HuH-7.5 (cell line): ENCODE data around the gene PIP5K1B.

Source experiments
- DNase-seq: peaks from one replicate; pipeline ENCODE4 v3.0.0; 2011; ENCODE audit warnings: low spot score

PIP5K1B gene

DNA sequence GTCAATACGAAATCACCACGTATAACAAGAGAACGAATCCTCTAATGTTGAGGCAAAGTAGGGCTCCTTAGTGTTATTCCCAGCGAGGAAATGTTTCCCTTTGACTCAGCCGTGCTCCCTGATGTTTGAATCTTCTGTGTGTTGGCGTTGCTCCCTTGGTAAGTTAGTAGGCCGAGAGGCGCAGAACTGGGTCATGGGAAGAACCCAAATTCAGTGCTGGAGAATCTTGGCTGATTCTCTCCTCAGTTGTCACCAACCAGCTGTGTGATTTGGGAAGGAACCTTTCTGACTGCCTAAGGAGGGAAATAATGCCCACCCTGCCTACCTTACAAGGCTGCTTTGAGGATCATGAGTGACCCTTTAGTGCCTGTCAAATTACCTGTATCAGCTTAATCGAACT is 286.4 kb downstream of the PIP5K1B start:
- no peak for DNase-seq

DNA sequence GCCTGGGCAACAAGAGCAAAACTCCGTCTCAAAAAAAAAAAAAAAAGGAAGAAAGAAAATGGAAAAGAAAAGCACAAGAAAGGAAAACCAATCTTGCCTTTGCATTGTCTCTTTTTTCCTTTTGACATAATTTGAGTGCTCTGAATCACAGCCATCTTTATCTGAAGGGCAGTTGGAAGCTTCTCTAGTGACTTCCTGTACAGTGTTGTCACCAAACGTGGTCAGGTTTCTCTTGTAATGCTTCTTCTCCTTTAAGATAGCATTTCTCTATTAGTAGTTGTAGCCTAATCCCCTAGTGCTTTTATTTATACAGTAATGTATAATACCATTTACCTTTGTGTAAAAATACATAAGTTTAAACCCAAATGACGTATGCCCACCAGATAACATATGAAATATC is 290.7 kb downstream of the PIP5K1B start:
- DNase-seq, result no peak

DNA sequence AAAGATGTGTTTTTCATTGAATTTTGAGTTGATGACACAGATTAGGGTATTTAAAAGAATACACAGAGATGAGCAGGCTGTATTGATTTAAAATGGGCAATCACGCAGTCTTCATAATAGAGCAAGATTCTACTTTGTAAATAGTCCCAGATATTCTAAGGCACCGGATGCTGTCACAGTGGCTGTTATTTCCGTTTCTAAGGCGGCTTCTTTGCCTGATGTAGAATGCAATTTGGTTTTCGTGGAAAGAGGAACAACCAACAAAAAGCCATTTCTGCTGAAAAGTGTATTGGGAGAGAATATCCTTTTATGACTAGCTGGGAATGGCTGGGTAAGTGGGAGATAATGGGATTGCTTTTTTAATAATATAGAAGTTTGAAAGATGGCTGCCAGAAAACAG is 291.4 kb downstream of the PIP5K1B start:
- no peak for DNase-seq

DNA sequence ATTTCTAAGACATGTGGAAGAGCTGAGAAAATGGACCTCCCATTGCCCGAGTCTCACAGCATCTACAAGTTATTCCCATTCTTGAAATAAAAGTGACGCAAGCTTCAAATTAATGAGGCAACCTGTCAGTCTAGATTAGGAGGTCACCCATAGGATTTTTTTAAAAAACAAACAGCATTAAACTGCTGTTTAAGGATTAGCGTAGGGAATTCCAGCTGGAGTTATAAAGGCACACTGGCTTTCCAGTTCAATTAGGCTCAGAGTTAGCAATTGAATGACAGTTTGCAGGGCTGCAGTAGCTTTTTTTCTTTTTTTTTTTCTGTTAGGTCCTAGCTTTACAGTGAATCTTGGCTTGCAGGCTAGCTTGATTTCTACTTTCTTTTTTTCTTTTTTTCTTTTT is 292.6 kb downstream of the PIP5K1B start:
- no peak for DNase-seq

DNA sequence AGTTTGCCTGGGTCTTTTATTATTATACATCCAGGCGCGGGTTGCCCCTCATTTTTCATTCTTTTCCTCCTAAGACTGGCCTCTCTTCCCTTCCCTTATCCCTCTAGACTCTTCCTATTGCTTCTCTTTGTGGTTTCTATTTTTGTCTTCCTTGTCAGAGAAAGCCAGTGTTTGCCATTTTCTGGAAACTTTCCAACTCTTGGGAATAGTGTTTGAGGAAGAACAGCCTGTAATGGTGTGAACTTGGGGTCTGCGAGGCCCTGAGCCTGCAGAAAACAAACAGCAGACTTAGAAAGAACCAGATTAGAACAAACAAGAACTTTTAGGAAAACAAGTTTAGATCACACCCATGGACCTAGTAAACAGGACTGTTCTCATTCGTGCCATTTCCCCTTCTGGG is 293.3 kb downstream of the PIP5K1B start:
- DNase-seq, result no peak

DNA sequence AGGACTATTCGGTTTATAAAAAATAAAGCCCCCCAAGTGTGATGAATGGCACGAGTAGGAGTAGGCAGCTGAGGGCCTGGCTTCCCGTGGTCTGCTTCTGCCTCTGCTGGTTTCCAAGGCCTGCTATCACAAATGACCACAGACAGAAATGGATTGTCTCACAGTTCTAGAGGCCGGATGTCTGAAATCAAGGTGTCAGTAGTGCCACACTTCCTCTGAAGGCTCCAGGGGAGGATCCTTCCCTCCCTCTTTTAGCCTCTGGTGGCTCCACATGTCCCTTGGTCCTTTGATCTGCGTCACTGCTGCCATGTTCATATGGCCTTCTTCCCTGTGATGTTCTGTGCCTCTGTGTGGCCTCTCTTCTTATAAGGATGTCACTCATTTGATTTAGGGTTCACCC is 293.8 kb downstream of the PIP5K1B start:
- no peak for DNase-seq

DNA sequence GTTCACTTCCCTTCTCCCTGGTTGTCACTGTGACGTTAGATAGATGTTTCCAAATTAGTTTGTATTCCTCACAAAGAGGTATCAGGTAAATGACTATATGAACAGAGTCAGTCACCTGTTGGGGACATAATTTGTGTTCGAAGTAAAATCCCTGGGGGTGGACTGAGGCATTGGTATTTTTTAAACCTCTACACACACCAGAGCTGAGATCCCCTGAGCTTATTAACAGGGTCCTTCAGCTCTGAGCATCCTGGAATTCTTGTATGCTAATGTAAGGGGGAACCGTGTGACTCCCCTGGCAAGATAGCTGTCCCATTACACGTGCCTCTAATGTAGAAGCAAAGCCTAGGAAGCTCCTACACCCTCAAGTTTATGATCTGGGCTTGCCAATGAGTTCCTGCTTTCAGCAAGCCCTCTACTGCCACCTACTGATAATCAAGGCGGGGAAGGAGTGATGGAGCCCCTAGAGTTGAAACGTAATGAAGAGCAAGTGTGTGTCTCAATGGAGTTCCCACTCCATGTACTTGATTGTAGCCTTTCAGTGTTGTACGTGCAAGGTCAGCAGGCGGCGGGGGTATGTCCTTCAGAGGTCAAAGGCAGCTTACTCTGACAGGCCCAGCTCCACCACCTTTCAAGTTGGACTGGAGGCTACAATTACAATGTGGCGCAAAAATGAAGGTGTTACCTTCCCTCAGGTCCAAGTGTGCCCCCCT is 294.5 kb downstream of the PIP5K1B start:
- DNase-seq, result peak; percentile 76

DNA sequence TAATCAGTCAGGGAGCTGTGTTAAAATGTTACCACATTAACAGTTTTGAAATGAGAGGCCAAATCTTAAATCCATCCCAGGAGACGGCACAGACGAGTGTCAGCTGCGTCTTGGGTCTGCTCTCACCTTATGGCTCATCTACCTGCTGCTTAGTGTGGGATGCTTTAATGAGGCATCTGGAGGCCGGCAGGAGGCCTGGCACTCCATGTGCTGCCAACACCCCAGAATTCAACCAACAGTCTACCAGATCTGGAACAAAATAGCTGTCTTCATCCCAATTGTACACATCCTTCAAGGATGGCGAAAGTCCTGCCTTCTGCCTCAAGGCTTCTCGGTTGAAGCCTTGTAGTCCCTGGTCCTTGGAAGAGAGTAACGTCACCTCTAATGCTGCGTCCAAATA is 296.9 kb downstream of the PIP5K1B start:
- DNase-seq, result no peak

DNA sequence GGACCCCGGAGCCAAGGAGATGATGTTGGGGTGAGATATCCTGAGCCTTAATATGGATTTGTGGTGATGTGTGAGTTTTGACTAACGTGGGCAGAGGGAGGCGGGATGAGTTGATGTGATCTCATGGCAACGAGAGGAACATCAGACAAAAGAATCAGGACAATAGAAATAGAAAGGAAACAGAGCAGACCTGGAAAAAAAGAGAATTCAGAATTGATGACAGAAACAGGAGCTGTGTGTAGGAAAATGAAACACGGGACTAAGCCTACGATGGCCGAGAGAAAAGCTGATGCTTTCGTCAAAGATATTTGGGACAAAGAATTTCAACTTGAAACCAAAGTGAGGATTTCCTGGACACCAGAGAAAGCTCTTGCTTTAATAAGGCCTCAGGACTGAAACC is 298.0 kb downstream of the PIP5K1B start:
- DNase-seq, result no peak

DNA sequence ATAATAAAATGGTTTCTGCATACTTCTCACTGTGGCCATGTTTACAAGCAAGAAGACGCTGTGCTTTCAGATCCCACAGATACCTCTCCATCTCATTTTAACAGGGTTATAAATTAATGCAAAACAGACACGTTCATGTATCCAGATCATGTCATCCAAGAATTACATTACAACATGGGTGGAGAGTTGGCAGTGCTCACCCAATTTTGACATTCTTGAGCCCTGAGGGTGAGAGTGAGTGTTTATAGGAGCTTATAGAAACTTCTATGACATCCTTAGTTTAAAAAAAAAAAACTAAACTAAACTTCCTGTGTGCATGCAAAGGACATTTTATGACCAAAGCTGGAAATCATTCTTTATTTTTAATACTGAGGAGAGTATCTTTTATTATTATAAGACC is 299.8 kb downstream of the PIP5K1B start:
- no peak for DNase-seq

DNA sequence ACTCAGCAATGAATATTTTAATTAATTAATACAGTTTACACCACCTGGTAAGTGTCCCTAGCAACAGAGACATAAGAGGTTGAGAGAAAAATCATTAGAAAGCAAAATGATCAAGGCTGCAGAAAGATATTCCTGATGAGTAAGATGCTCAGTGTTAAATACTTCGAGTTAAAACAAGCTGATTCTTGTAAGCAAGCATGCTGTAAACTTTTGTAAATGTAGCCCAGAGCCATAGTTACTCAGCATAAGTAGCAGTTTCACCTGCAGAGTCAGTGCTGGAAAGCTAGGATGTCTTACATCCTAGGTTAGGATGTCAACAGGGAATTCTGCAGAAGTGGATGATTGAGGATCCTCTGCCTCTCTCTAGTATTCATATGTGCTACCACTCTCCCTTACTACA is 304.7 kb downstream of the PIP5K1B start:
- no peak for DNase-seq

DNA sequence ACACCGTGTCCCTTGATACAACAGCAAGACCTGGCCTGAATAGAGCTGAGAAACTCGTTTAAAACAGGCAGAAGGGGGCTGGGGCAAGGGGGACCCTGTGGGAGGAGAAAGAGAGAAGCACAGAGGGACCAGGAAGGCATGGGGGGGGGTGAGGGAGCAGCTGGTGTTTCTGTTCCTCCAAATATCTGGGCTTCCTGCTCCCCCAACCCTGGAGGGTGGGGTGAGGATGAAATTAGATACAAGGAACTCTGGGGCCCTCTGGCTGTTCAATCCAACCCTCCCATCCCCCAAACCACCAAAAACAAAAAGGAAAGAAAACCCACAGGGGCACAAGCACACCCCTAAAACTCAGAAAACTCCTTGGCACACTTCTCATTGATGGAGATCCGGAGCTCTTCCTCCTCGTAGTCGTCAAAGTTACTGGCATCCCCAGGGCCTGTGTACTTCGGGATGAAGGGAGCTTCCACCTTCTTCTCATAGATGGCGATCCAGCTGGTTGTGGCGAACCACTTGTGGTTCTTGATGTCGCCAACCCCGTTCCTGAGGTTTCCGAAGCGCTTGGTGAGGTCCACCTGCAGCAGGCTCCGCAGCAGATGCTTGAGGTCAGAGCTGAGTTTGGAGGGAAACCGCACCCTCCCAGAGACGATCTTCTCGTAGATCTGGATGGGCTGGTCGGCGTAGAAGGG is 307.8 kb downstream of the PIP5K1B start:
- no peak for DNase-seq

DNA sequence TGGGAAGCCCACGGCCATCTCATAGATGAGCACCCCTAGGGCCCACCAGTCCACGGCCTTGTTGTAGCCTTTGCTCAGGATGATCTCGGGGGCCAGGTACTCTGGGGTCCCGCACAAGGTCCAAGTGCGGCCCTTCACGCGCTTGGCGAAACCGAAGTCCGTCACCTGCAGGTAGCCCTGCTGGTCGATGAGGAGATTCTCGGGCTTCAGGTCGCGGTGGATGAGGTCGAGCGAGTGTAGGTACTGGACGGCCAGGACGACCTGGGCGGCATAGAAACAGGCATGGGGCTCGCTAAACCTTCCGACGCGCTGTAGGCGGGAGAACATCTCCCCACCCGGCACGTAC is 308.3 kb downstream of the PIP5K1B start:
- no peak for DNase-seq

DNA sequence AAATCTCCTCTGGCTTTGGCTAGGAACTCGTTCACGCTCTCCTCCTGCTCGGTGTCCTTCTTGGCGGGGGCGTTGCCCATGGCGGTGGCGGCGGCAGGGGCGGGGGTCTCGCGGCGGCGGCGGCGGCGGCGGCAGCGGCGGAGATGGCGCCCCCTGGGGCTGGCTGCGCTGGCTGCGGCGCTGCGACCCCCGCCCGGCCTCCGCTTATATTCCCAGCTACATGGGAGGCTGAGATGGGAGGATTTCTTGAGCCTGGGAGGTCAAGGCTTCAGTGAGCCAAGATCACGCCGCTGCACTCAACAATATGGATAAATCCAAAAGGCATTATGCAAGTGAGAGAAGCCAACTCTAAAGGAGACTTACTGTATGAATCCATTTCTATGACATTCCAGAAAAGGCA is 309.0 kb downstream of the PIP5K1B start, which contains the start of gene PRKACG:
TSS of gene PRKACG (minus strand) at position 101 of the 400 bp plus-strand sequence. CDS start at position 80, 21 bp downstream.
- no peak for DNase-seq

DNA sequence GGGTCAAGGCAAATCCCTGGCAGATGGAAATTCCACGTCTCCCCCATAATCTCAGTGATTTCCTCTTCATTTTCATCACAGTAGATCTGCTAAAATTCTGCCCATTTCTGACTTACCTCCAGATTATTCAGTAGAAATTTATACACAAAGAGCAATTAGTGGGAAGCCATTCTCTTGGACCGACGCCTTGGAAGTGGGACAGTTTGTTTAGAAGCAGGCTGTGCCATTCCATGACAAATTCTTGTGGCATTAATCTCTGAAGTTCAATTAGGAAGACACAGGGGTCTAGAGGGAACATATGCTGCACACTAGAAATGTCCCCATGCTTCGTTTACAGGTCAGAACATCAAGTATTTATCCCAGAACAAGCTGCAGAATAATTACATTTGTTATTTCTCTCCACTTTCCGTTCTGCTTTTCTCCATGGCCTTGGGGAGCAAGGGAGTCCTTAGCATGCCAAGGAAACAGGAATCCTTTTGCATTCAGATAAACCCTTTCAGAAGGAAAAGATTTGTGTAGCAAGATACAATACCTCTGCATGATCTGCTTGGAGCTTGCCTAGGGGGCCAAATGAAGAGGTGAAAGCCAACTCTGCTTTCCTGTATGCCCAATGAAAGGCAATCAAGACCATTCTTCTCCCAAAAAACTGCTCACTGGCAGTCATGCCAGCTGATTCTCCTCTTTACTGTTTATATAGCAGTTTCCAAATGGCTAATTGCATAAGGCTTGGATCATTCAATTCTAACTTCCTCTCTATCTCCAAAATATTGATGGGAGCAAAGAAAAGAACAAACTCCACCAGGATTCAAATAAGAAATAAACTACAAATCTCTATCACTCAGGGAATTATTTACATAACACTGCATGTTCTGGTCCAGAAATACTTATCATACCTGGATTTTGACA is 311.4 kb downstream of the PIP5K1B start:
- no peak for DNase-seq

DNA sequence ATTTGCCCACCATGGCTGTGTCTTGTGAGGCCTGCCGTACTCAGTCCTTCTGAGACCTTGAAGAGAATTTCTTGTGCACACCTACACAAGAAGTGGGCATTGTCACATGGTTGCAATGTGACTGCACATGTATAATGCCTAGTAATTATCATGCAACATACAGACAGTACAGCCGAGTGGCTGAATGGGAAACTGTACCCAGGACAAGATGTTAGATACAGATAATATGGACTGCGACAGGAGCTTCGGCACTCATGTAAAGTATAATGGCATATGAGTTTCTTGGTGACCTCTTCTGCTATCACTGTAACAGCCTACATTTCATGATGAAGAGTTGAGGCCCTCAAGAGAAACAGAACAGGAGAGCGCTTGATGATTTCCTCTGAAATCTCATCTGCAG is 313.7 kb downstream of the PIP5K1B start:
- DNase-seq, result no peak

DNA sequence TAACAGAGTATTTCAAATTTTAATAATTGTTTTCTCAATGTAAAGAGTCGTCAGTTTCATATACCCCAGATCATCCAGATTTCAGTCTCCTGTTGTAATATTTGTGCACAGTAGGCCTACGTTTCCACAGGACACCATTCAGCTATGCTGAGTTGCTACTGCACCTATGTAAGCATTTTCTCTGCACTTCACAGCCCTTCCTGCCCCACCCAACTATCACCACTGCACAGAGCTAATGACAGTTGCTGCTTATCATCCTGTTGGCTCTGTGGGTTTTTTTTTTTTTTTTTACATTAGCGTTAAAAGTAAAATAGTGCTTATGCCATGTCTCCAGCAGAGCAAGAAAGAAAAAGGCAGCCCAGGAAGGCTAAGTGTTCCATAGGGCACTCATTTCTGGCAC is 314.8 kb downstream of the PIP5K1B start:
- no peak for DNase-seq

DNA sequence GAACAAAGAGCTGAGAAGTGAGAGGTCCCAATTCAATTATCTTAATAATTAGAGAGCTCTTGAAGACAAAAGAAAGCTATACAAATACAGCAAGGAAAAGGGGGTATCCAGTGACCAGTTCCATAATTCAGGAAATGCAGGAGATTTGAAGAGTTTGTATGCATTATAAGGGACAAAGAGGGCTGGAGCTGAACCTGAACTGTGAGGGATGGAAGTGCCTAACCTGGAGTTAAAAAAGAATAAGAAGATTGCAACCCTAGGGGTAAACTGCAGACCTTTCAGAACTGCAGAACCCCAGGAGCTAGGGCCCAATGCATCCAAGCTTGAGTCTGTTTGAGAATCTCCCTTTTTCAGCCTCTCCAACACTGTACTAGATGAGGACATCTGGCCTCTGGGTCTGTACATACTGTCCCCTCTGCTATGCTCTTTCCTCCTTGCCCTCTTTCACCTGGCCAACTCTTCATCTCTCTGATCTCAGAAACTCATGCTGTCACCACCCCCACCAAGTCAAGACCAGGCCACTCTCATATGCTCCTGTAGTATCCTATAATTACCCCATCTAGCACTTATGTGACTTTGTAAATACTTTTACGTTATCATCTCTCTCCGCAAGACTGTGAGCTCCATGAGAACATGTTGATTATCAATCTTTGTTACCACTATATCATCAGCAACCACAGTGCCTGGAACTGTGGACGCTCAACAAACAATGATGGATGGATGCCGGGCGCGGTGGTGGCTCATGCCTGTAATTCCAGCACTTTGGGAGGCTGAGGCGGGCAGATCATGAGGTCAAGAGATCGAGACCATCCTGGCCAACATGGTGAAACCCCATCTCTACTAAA is 315.5 kb downstream of the PIP5K1B start:
- no peak for DNase-seq

DNA sequence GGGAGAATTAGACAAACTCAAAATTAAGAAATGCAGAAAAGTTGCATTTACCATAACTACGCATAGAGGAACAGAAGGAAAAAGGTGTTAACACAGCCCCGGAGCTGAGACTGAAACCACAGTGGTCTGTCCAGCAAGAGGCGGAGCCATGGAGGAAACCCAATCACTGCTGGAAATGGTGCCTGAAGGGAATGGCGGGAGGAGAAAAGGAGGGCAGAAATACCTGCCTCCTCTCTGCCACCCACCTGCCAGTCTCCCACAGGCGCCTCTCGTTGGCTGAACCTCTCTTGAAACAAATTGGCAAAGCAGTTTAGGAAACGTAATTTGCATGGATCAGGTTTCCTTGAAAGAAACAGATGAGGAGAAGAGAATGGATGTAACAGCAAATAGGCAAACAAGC is 318.6 kb downstream of the PIP5K1B start:
- DNase-seq, result no peak

DNA sequence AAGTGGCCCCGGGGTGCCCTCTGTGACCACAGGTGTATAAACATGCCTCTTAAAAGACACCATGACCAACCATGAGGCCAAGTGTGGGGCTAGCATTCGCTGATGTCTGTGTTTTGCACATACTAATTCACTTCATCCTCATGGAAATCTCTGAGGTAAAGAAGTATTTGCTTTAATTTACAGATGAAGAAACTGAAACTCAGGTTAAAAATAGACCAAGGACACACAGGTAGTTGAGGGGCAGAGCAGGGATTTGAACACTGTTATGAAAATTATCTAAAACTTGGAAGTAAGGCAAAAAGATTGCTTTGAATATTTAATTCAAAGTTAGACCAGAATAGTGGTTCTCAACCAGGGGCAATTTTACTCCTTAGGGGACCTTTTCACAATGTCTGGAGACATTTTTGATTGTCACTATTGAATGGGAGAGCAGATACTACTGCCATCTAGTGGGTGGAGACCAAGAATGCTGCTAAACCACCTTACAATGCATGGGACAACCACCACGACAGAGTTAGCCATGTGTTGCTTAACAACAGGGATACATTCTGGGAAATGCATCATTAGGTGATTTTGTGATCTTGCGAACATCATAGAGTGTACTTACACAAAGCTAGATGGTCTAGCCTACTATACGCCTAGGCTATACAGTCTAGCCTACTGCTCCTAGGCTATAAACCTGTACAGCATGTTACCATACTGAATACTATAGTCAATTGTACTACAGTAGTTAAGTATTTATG is 322.5 kb downstream of the PIP5K1B start:
- DNase-seq, result peak; percentile 52

DNA sequence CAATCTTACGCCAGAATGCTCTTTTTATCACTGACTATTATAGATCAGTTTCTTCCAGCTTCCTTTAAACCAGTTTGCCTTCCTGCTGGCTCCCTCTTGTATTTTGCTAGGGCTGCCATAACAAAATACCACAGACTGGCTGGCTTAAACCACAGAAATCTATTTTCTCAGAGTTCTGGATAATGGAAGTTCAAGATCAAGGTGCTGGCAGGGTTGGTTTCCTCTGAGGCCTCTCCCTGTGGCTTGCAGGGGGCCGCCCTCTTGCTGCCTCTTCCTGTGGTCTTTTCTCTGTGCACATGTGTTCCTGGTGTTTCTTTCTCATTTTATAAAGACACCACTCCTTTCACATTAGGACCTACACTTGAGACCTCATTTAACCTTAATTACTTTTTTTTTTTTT is 323.7 kb downstream of the PIP5K1B start:
- DNase-seq, result no peak
